Measurements from ENCODE around the gene KANSL1.

KANSL1 gene

DNA sequence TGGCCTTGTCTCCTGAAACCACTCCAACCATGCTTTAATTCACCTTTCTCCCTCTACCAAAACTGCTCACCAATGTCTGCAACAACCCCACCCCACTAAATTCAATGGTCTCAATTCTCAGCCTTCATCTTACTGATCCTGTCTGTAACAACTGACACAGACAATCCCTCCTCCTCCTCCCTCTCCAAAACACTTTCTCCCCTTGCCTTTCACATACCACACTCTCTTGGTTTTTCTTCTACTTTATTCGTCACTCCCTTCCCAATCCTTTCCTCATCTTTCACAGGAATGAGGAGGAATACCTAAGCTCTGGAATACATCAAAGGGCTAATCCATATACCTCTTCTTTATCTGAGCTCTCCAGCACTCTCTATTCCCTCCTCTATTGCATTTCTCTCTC is 128.8 kb downstream of the KANSL1 start:
- Histone ChIP-seq H3K9ac (ENCODE audit: low read length in 5 of 5) (no peak overlapping the region), H3K4me3 (ENCODE audit: low read depth in 1 of 5, low read length in 5 of 5) (no peak overlapping the region), H3K36me3 (ENCODE audit: control insufficient read depth in 5 of 5, insufficient read depth in 5 of 5, low read length in 5 of 5) (peaks cover 22 to 43% (median 29%) of the 10 kb centered on the region in 5 donors)

DNA sequence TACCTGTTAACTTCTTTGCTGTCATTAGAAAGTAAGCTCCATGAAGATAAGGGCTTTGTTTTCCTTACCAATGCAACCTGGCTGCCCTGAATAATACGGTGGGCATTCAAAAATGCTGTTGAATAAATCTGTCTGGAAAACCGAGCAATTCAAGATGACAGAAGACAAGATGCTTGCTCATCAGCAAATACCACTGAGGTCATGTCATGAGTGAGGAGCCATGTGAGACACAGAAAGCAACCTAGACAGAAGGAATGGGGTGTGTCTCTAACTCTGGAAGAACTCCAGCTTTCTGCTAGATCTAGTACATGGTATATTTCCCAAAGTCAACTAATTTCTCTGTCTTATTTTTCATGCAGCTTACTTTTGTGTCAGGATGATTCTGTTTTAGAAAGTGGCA is 130.0 kb downstream of the KANSL1 start:
- H3K9me3 ChIP-seq (ENCODE audit: control insufficient read depth in 5 of 5, low read length in 5 of 5), result no peaks in the 10 kb centered on the region
- no peak overlapping the region for H3K9ac ChIP-seq (ENCODE audit: low read length in 5 of 5)
- peaks cover 0 to 15% (median 0%) of the 10 kb centered on the region in 5 donors for H3K4me1 ChIP-seq (ENCODE audit: control insufficient read depth in 5 of 5, insufficient read depth in 5 of 5, low read length in 5 of 5)
- H3K27me3 ChIP-seq (ENCODE audit: control insufficient read depth in 5 of 5, insufficient read depth in 4 of 5, low read length in 5 of 5), result no peaks in the 10 kb centered on the region
- H3K36me3 ChIP-seq (ENCODE audit: control insufficient read depth in 5 of 5, insufficient read depth in 5 of 5, low read length in 5 of 5), result peaks cover 22 to 47% (median 29%) of the 10 kb centered on the region in 5 donors
- no peak overlapping the region for H3K4me3 ChIP-seq (ENCODE audit: low read depth in 1 of 5, low read length in 5 of 5)
- no peak overlapping the region for H3K27ac ChIP-seq (ENCODE audit: low read depth, low read length)

More for the DNA sequence above, 128.8 kb downstream of the KANSL1 start:
- Histone ChIP-seq H3K27ac (ENCODE audit: low read depth, low read length) (no peak overlapping the region), H3K4me1 (ENCODE audit: control insufficient read depth in 5 of 5, insufficient read depth in 5 of 5, low read length in 5 of 5) (peaks cover 0 to 8% (median 0%) of the 10 kb centered on the region in 5 donors), H3K27me3 (ENCODE audit: control insufficient read depth in 5 of 5, insufficient read depth in 4 of 5, low read length in 5 of 5) (no peaks in the 10 kb centered on the region), H3K9me3 (ENCODE audit: control insufficient read depth in 5 of 5, low read length in 5 of 5) (no peaks in the 10 kb centered on the region)

- H3K9me3 ChIP-seq (ENCODE audit: control insufficient read depth in 5 of 5, low read length in 5 of 5), result no peaks in the 10 kb centered on the region
- peaks cover 0 to 26% (median 5%) of the 10 kb centered on the region in 5 donors for H3K4me1 ChIP-seq (ENCODE audit: control insufficient read depth in 5 of 5, insufficient read depth in 5 of 5, low read length in 5 of 5)
- H3K36me3 ChIP-seq (ENCODE audit: control insufficient read depth in 5 of 5, insufficient read depth in 5 of 5, low read length in 5 of 5), result peaks cover 15 to 34% (median 22%) of the 10 kb centered on the region in 5 donors
- H3K27ac ChIP-seq (ENCODE audit: low read depth, low read length), result no peak overlapping the region
- H3K9ac ChIP-seq (ENCODE audit: low read length in 5 of 5), result no peak overlapping the region
- H3K4me3 ChIP-seq (ENCODE audit: low read depth in 1 of 5, low read length in 5 of 5), result no peak overlapping the region
- no peaks in the 10 kb centered on the region for H3K27me3 ChIP-seq (ENCODE audit: control insufficient read depth in 5 of 5, insufficient read depth in 4 of 5, low read length in 5 of 5)
Observed at GRCh38 chr17:46061435-46061834, 131.8 kb downstream of the KANSL1 start.

DNA sequence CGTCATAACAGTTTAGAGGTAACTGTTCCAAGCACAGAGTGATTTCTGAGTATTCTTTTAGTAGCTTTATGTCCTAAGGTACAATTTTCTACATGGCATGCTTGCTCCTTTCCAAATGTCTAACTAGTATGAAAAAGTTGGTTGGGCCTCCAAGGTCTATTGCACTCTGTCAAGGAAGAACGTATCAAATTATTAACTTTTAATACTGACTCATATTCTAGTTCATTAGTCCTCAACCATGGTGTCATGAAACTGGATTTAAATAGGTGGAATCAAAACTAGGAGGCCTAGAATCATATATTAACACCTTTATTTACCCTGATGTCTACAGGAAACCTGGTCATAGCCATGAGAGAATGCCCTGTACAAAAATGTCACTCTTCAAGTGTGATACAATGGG is 132.8 kb downstream of the KANSL1 start:
- H3K9me3 ChIP-seq (ENCODE audit: control insufficient read depth in 5 of 5, low read length in 5 of 5), result no peaks in the 10 kb centered on the region
- no peak overlapping the region for H3K27ac ChIP-seq (ENCODE audit: low read depth, low read length)
- no peaks in the 10 kb centered on the region for H3K27me3 ChIP-seq (ENCODE audit: control insufficient read depth in 5 of 5, insufficient read depth in 4 of 5, low read length in 5 of 5)
- peaks cover 0 to 29% (median 5%) of the 10 kb centered on the region in 5 donors for H3K4me1 ChIP-seq (ENCODE audit: control insufficient read depth in 5 of 5, insufficient read depth in 5 of 5, low read length in 5 of 5)
- H3K4me3 ChIP-seq (ENCODE audit: low read depth in 1 of 5, low read length in 5 of 5), result no peak overlapping the region
- H3K9ac ChIP-seq (ENCODE audit: low read length in 5 of 5), result peak overlapping the region in 1 of 5 donors; percentile 16
- H3K36me3 ChIP-seq (ENCODE audit: control insufficient read depth in 5 of 5, insufficient read depth in 5 of 5, low read length in 5 of 5), result peaks cover 7 to 24% (median 13%) of the 10 kb centered on the region in 5 donors

DNA sequence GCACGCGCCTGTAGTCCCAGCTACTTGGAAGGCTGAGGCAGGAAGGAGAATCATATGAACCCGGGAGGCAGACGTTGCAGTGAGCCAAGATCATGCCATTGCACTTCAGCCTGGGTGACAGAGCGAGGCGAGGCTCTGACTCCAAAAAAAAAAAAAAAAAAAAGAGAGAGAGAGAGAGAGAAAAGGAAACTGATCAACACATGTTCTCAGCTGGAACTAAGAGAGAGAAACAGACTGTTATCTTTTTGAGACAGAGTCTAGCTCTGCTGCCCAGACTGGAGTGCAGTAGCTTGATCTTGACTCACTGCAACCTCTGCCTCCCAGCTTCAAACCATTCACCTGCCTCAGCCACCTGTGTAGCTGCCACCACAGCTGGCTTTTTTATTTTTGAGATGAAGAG is 133.7 kb downstream of the KANSL1 start:
- H3K4me3 ChIP-seq (ENCODE audit: low read depth in 1 of 5, low read length in 5 of 5), result no peak overlapping the region
- H3K4me1 ChIP-seq (ENCODE audit: control insufficient read depth in 5 of 5, insufficient read depth in 5 of 5, low read length in 5 of 5), result peaks cover 0 to 29% (median 5%) of the 10 kb centered on the region in 5 donors
- no peaks in the 10 kb centered on the region for H3K27me3 ChIP-seq (ENCODE audit: control insufficient read depth in 5 of 5, insufficient read depth in 4 of 5, low read length in 5 of 5)
- no peak overlapping the region for H3K27ac ChIP-seq (ENCODE audit: low read depth, low read length)
- no peak overlapping the region for H3K9ac ChIP-seq (ENCODE audit: low read length in 5 of 5)
- peaks cover 0 to 17% (median 10%) of the 10 kb centered on the region in 5 donors for H3K36me3 ChIP-seq (ENCODE audit: control insufficient read depth in 5 of 5, insufficient read depth in 5 of 5, low read length in 5 of 5)
- H3K9me3 ChIP-seq (ENCODE audit: control insufficient read depth in 5 of 5, low read length in 5 of 5), result no peaks in the 10 kb centered on the region

GRCh38 chr17:46057366-46057765 is 135.9 kb downstream of the KANSL1 start:
- peaks cover 0 to 7% (median 3%) of the 10 kb centered on the region in 5 donors for H3K36me3 ChIP-seq (ENCODE audit: control insufficient read depth in 5 of 5, insufficient read depth in 5 of 5, low read length in 5 of 5)
- H3K9ac ChIP-seq (ENCODE audit: low read length in 5 of 5), result no peak overlapping the region
- peaks cover 0 to 25% (median 5%) of the 10 kb centered on the region in 5 donors for H3K4me1 ChIP-seq (ENCODE audit: control insufficient read depth in 5 of 5, insufficient read depth in 5 of 5, low read length in 5 of 5)
- H3K9me3 ChIP-seq (ENCODE audit: control insufficient read depth in 5 of 5, low read length in 5 of 5), result no peaks in the 10 kb centered on the region
- H3K27me3 ChIP-seq (ENCODE audit: control insufficient read depth in 5 of 5, insufficient read depth in 4 of 5, low read length in 5 of 5), result no peaks in the 10 kb centered on the region
- no peak overlapping the region for H3K4me3 ChIP-seq (ENCODE audit: low read depth in 1 of 5, low read length in 5 of 5)
- H3K27ac ChIP-seq (ENCODE audit: low read depth, low read length), result peak overlapping the region; percentile 49

DNA sequence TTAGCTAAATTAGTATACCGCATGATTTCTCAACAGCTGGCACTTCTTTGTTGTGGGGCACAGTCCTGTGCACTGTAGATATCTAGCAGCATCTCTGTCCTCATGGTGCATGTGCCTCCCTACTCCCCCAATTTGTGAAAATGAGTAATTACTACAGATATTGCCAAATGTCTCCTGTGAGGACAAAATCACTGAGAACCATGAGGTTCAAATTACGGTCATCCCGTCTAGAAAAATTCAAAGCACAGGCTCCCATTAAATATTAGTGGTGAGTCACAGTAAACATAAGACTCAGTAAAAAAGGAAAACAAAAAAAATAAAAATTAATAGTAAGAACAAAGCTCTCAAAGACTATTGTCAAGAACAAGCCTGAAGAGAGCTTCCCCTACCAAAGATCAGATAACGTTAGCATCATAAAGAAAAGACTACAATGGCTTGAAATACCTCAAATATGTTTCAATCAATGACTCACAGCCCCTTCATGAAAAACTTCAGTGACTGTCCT is 136.4 kb downstream of the KANSL1 start:
- peaks cover 0 to 25% (median 5%) of the 10 kb centered on the region in 5 donors for H3K4me1 ChIP-seq (ENCODE audit: control insufficient read depth in 5 of 5, insufficient read depth in 5 of 5, low read length in 5 of 5)
- H3K9me3 ChIP-seq (ENCODE audit: control insufficient read depth in 5 of 5, low read length in 5 of 5), result no peaks in the 10 kb centered on the region
- no peak overlapping the region for H3K4me3 ChIP-seq (ENCODE audit: low read depth in 1 of 5, low read length in 5 of 5)
- peak overlapping the region; percentile 49 for H3K27ac ChIP-seq (ENCODE audit: low read depth, low read length)
- no peaks in the 10 kb centered on the region for H3K27me3 ChIP-seq (ENCODE audit: control insufficient read depth in 5 of 5, insufficient read depth in 4 of 5, low read length in 5 of 5)
- H3K36me3 ChIP-seq (ENCODE audit: control insufficient read depth in 5 of 5, insufficient read depth in 5 of 5, low read length in 5 of 5), result peaks cover 0 to 6% (median 3%) of the 10 kb centered on the region in 5 donors
- H3K9ac ChIP-seq (ENCODE audit: low read length in 5 of 5), result no peak overlapping the region

GRCh38 chr17:46053911-46054534 is 139.2 kb downstream of the KANSL1 start:
- H3K27ac ChIP-seq (ENCODE audit: low read depth, low read length), result no peak overlapping the region
- no peak overlapping the region for H3K4me3 ChIP-seq (ENCODE audit: low read depth in 1 of 5, low read length in 5 of 5)
- peaks cover 12 to 22% (median 19%) of the 10 kb centered on the region in 5 donors for H3K36me3 ChIP-seq (ENCODE audit: control insufficient read depth in 5 of 5, insufficient read depth in 5 of 5, low read length in 5 of 5)
- peaks cover 0 to 17% (median 6%) of the 10 kb centered on the region in 5 donors for H3K4me1 ChIP-seq (ENCODE audit: control insufficient read depth in 5 of 5, insufficient read depth in 5 of 5, low read length in 5 of 5)
- H3K9me3 ChIP-seq (ENCODE audit: control insufficient read depth in 5 of 5, low read length in 5 of 5), result no peaks in the 10 kb centered on the region
- H3K27me3 ChIP-seq (ENCODE audit: control insufficient read depth in 5 of 5, insufficient read depth in 4 of 5, low read length in 5 of 5), result no peaks in the 10 kb centered on the region
- no peak overlapping the region for H3K9ac ChIP-seq (ENCODE audit: low read length in 5 of 5)

DNA sequence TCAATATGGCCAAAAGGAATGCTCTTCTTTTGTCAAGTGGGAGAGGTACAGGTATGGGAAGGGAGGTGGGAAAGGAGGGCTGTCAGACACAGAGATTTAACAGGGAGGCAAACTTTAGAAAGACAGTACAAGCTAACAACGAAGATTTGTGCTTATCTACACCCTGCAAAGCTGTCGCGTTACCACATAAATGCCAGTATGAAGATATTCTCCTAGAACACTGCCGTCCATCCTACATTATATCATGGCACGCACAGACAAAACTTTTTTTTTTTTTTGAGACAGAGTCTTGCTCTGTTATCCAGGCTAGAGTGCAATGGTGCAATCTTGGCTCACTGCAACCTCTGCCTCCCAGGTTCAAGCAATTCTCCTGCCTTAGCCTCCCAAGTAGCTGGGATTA is 143.6 kb downstream of the KANSL1 start:
- Histone ChIP-seq H3K9me3 (ENCODE audit: control insufficient read depth in 5 of 5, low read length in 5 of 5) (no peaks in the 10 kb centered on the region), H3K27me3 (ENCODE audit: control insufficient read depth in 5 of 5, insufficient read depth in 4 of 5, low read length in 5 of 5) (no peaks in the 10 kb centered on the region), H3K27ac (ENCODE audit: low read depth, low read length) (no peak overlapping the region), H3K4me1 (ENCODE audit: control insufficient read depth in 5 of 5, insufficient read depth in 5 of 5, low read length in 5 of 5) (peaks cover 0 to 21% (median 13%) of the 10 kb centered on the region in 5 donors), H3K4me3 (ENCODE audit: low read depth in 1 of 5, low read length in 5 of 5) (no peak overlapping the region), H3K36me3 (ENCODE audit: control insufficient read depth in 5 of 5, insufficient read depth in 5 of 5, low read length in 5 of 5) (peaks cover 15 to 48% (median 29%) of the 10 kb centered on the region in 5 donors), H3K9ac (ENCODE audit: low read length in 5 of 5) (no peak overlapping the region)

DNA sequence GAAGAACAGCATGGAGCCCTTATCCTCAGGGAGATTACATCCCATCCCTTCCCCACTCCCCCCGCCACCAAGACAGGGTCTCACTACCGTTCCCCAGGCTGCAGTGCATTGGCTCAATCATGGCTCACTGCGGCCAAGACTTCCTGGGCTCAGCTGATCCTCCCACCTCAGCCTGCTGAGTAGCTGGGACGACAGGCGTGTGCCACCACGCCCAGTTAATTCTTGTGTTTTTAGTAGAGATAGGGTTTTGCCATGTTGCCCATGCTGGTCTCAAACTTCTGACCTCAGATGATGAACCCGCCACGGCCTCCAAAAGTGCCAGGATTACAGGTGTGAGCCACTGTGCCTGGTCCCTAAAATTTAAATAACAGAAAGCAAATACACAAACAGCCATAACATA is 145.4 kb downstream of the KANSL1 start:
- Histone ChIP-seq H3K27ac (ENCODE audit: low read depth, low read length) (peak overlapping the region; percentile 20), H3K4me1 (ENCODE audit: control insufficient read depth in 5 of 5, insufficient read depth in 5 of 5, low read length in 5 of 5) (peaks cover 2 to 30% (median 20%) of the 10 kb centered on the region in 5 donors), H3K9ac (ENCODE audit: low read length in 5 of 5) (no peak overlapping the region), H3K4me3 (ENCODE audit: low read depth in 1 of 5, low read length in 5 of 5) (no peak overlapping the region), H3K27me3 (ENCODE audit: control insufficient read depth in 5 of 5, insufficient read depth in 4 of 5, low read length in 5 of 5) (no peaks in the 10 kb centered on the region), H3K36me3 (ENCODE audit: control insufficient read depth in 5 of 5, insufficient read depth in 5 of 5, low read length in 5 of 5) (peaks cover 15 to 53% (median 32%) of the 10 kb centered on the region in 5 donors), H3K9me3 (ENCODE audit: control insufficient read depth in 5 of 5, low read length in 5 of 5) (no peaks in the 10 kb centered on the region)

Measured in subcutaneous abdominal adipose tissue (tissue), 5 donors.